Measurements from ENCODE around the gene NSUN3.
A peak's percentile ranks its signal among the peaks of the same experiment; 100 is the strongest.

DNA sequence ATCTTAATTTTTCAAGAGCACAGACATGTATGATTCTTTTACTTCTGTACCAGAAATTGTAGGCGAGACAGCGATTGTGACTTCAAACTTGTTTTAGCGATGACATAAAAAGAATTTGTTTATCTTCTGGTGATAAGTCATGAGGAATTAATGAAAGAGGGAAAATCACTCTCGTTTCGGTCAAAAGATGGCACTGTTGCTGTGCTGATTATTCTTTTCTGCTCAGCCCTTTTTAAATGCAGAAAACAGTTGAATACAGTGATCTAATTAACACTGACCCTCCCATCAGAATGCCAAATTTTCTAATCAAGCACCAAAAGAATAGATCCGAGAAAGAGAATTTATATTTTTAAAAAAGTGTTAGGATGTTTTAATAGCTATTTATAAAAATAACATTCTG is 52.6 kb downstream of the NSUN3 start:
- TF ChIP-seq, protein P1, sequence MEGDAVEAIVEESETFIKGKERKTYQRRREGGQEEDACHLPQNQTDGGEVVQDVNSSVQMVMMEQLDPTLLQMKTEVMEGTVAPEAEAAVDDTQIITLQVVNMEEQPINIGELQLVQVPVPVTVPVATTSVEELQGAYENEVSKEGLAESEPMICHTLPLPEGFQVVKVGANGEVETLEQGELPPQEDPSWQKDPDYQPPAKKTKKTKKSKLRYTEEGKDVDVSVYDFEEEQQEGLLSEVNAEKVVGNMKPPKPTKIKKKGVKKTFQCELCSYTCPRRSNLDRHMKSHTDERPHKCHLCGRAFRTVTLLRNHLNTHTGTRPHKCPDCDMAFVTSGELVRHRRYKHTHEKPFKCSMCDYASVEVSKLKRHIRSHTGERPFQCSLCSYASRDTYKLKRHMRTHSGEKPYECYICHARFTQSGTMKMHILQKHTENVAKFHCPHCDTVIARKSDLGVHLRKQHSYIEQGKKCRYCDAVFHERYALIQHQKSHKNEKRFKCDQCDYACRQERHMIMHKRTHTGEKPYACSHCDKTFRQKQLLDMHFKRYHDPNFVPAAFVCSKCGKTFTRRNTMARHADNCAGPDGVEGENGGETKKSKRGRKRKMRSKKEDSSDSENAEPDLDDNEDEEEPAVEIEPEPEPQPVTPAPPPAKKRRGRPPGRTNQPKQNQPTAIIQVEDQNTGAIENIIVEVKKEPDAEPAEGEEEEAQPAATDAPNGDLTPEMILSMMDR (conservative IDR thresholded peaks at IDR 0.05): peak; percentile 54
- TF ChIP-seq ZFX (IDR thresholded peaks at IDR 0.05): no peak
